Choroid plexus epithelial cell (primary cell): ENCODE results near the gene SLC18A2.

ENCODE experiments used
- DNase-seq: peaks from one replicate; pipeline ENCODE4 v3.0.0-alpha.2; 2010; ENCODE audit warnings: low read depth
- H3K4me3 ChIP-seq: 2 replicates; pipeline ENCODE4 v1.5.1; 2011; ENCODE audit warnings: low read depth, mild to moderate bottlenecking, control low read depth, low read length, moderate library complexity
- TF ChIP-seq, protein P1 (sequence below): conservative IDR thresholded peaks from 2 replicates; pipeline ENCODE4 v1.5.1; 2011; ENCODE audit warnings: low read depth, mild to moderate bottlenecking, control low read depth, inconsistent platforms, low read length, moderate library complexity

Gene SLC18A2

GRCh38 chr10:117249493-117250093 lies 8.7 kb downstream of the SLC18A2 start:
- no peak for DNase-seq
- no peak overlapping the region for H3K4me3 ChIP-seq
- TF ChIP-seq, protein P1, sequence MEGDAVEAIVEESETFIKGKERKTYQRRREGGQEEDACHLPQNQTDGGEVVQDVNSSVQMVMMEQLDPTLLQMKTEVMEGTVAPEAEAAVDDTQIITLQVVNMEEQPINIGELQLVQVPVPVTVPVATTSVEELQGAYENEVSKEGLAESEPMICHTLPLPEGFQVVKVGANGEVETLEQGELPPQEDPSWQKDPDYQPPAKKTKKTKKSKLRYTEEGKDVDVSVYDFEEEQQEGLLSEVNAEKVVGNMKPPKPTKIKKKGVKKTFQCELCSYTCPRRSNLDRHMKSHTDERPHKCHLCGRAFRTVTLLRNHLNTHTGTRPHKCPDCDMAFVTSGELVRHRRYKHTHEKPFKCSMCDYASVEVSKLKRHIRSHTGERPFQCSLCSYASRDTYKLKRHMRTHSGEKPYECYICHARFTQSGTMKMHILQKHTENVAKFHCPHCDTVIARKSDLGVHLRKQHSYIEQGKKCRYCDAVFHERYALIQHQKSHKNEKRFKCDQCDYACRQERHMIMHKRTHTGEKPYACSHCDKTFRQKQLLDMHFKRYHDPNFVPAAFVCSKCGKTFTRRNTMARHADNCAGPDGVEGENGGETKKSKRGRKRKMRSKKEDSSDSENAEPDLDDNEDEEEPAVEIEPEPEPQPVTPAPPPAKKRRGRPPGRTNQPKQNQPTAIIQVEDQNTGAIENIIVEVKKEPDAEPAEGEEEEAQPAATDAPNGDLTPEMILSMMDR = no peak

- no peak for DNase-seq
- TF ChIP-seq, protein P1 = no peak
- no peak overlapping the region for H3K4me3 ChIP-seq
These were observed 9.5 kb downstream of the SLC18A2 start for GRCh38 chr10:117250411-117250810.

DNA sequence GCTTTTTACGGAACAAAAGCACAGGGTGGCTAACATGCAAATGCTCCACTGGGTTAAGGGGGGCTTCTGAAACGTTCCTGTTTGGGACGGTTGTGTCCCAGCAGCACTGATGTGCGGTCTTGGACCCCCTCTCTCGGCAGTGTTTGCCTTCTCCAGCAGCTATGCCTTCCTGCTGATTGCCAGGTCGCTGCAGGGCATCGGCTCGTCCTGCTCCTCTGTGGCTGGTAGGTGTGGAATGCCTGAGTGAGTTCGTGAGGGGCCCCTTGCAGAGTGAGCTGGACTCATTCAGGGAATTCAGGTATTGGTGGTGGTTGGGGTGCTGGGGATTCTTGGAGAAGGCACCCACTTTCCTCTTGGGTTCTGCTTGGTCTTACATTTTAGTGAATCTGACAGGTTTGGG lies 13.0 kb downstream of the SLC18A2 start:
- no peak overlapping the region for H3K4me3 ChIP-seq
- no peak for DNase-seq
- TF ChIP-seq, protein P1 = no peak

GRCh38 chr10:117254338-117254737 lies 13.4 kb downstream of the SLC18A2 start:
- H3K4me3 ChIP-seq = no peak overlapping the region
- TF ChIP-seq, protein P1 = no peak
- DNase-seq = no peak

- TF ChIP-seq, protein P1 = no peak
- DNase-seq = no peak
These were observed 14.1 kb downstream of the SLC18A2 start for GRCh38 chr10:117254774-117255735.

GRCh38 chr10:117255835-117256460 lies 15.0 kb downstream of the SLC18A2 start:
- DNase-seq = no peak
- TF ChIP-seq, protein P1 = no peak
- no peak overlapping the region for H3K4me3 ChIP-seq

More at GRCh38 chr10:117254774-117255735, 14.1 kb downstream of the SLC18A2 start:
- no peak overlapping the region for H3K4me3 ChIP-seq
